Astrocyte (in vitro differentiated cells and primary cell): ENCODE data around the gene DOCK2.

ENCODE experiments used
- EZH2 ChIP-seq: IDR thresholded peaks from 2 replicates; pipeline ENCODE4 v1.6.1; 2012; ENCODE audit warnings: mild to moderate bottlenecking, low read length, inconsistent platforms; ENCODE audit not compliant: insufficient read depth
- TF ChIP-seq, protein P1 (sequence below): IDR thresholded peaks from 2 replicates; pipeline ENCODE4 v1.5.1; 2011; ENCODE audit warnings: low read depth, mild to moderate bottlenecking, inconsistent platforms, low read length, moderate library complexity; ENCODE audit not compliant: insufficient read depth

DNA sequence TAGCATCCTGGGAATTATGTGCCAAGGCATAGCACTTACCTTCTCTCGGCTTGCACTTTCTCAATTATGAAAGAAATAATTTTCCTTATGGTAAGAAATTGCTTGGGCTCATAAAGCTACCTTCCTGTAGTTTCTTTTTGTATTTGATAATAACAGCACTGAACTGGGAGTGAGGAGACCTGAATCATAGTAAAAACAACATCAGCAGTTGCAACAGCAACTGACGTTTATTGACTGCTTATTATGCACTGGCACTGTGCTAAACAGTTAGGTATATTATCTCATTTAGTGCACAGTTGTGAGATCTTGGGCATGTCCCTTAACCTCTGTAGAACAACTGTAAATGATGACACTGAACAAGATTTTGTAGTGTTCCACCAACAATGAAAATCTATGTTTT, 135.2 kb downstream of the DOCK2 start:
- TF ChIP-seq, protein P1, sequence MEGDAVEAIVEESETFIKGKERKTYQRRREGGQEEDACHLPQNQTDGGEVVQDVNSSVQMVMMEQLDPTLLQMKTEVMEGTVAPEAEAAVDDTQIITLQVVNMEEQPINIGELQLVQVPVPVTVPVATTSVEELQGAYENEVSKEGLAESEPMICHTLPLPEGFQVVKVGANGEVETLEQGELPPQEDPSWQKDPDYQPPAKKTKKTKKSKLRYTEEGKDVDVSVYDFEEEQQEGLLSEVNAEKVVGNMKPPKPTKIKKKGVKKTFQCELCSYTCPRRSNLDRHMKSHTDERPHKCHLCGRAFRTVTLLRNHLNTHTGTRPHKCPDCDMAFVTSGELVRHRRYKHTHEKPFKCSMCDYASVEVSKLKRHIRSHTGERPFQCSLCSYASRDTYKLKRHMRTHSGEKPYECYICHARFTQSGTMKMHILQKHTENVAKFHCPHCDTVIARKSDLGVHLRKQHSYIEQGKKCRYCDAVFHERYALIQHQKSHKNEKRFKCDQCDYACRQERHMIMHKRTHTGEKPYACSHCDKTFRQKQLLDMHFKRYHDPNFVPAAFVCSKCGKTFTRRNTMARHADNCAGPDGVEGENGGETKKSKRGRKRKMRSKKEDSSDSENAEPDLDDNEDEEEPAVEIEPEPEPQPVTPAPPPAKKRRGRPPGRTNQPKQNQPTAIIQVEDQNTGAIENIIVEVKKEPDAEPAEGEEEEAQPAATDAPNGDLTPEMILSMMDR, result no peak
- TF ChIP-seq EZH2, result no peak
